Measurements from ENCODE around the gene ENOX1. TPM values are rescaled to one million over a fixed set of nuclear protein-coding genes. Genes with fewer than 3 reads are reported as not detected.

The ENOX1 gene
- total and polyA plus RNA-seq, 9 of the 15 experiments (the other 6 are each of a cell fraction or from before 2014, with no cell fraction given): not detected

DNA sequence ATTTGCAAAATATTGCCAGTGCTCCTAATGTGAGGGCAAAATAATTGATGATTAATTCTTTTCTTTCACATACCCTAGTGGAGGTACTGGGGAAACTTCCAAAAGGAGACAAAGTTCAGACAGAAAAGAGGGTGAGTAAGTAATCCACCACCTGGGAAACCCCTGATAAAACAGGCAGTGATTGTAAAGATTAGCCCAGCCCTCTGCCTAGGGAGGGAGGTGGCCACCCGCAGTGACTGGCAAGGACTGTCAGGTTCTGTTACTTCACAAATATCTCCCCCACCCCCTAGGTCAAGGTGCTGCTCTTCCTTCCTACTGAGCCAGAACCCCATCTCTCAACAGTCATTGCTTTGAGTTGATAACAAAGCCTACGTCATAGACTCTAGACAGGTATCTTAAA, 523.7 kb downstream of the ENOX1 start (continued):
- TF ChIP-seq ZNF764 (CRISPR knock-in tag; IDR thresholded peaks at IDR 0.05; ENCODE audit: low read depth) (no peak), MTF1 (CRISPR knock-in tag; IDR thresholded peaks at IDR 0.05; ENCODE audit: borderline replicate concordance) (no peak), JUND (IDR thresholded peaks at IDR 0.05; ENCODE audit: borderline replicate concordance, low read depth, low read length) (no peak), JUND (tag; IDR thresholded peaks at IDR 0.05; ENCODE audit: borderline replicate concordance, low read depth, low read length) (no peak), FOSL1 (tag; conservative IDR thresholded peaks at IDR 0.05) (no peak), ZNF436 (CRISPR knock-in tag; IDR thresholded peaks at IDR 0.05) (no peak), ZNF76 (CRISPR knock-in tag; IDR thresholded peaks at IDR 0.05; ENCODE audit: borderline replicate concordance) (no peak), PHF8 (IDR thresholded peaks at IDR 0.05; ENCODE audit: borderline replicate concordance, low read length) (no peak), EP300 (IDR thresholded peaks at IDR 0.05; ENCODE audit: low read length) (no peak)
- TF ChIP-seq, protein P1, sequence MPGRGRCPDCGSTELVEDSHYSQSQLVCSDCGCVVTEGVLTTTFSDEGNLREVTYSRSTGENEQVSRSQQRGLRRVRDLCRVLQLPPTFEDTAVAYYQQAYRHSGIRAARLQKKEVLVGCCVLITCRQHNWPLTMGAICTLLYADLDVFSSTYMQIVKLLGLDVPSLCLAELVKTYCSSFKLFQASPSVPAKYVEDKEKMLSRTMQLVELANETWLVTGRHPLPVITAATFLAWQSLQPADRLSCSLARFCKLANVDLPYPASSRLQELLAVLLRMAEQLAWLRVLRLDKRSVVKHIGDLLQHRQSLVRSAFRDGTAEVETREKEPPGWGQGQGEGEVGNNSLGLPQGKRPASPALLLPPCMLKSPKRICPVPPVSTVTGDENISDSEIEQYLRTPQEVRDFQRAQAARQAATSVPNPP (IDR thresholded peaks at IDR 0.05; ENCODE audit: borderline replicate concordance, insufficient read depth, insufficient read length): no peak

DNA sequence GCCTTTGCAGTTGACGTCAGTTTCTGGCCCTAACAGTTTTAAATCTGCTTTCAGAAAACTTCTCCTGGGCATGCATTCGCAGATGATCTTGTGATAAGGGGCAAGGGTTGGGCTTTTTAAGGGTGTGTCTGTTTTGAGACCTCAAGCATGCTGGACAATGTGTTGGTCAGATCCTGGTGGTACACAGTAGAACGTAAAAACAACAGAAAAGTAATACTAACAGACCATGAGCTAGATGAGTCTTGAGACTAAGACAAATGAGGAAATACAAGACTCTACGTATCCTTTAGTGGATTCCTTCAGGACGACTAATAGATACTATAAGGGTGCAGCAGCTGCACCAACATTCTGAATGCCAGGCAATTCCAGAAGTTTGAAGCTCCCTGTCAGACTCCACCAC, 525.8 kb downstream of the ENOX1 start:
- intact Hi-C loops (cut with micrococcal nuclease) (no loop called here), in situ Hi-C loops (cut with MboI) (no loop called here)
- 0% methylated on average over 5 of the region's 5 CpGs for WGBS (ENCODE audit: insufficient coverage, low coverage, missing lambda C conversion rate)
- no peaks in the 10 kb centered on the region for H3K79me2 ChIP-seq (ENCODE audit: control insufficient read depth, insufficient read depth, low read length)
- H3K4me3 ChIP-seq: no peak overlapping the region
- no peaks in the 10 kb centered on the region for H3K4me1 ChIP-seq (replicated peaks in 1 of 2; ENCODE audit: control insufficient read depth in 2 of 2, insufficient read depth in 2 of 2, low read length in 2 of 2)
- H3K9ac ChIP-seq (ENCODE audit: insufficient read depth in 1 of 2, low read depth in 2 of 2, low read length in 2 of 2): no peak overlapping the region
- H3K9me3 ChIP-seq (replicated peaks; ENCODE audit: control insufficient read depth, insufficient read depth, low read depth, low read length): no peaks in the 10 kb centered on the region
- no peak for ATAC-seq
- H3K36me3 ChIP-seq (ENCODE audit: control insufficient read depth, insufficient read depth, low read length): no peaks in the 10 kb centered on the region
- H3K4me2 ChIP-seq (ENCODE audit: insufficient read depth, low read length): no peak overlapping the region
- no TSS peak for BruUV-seq (replicated peaks)
- CTCF ChIA-PET (ENCODE audit: low intra/inter-chr PET ratio): no interaction called here
- no peaks in the 10 kb centered on the region for H3K9me1 ChIP-seq (ENCODE audit: control insufficient read depth, insufficient read depth, low read length)
- POLR2A ChIA-PET: no interaction called here
- no peak for DNase-seq (ENCODE audit: extremely low read depth in 1 of 4, low spot score in 3 of 4)
- no peak overlapping the region for H2AFZ ChIP-seq (ENCODE audit: low read depth, low read length)
- H4K20me1 ChIP-seq (replicated peaks; ENCODE audit: control insufficient read depth, insufficient read depth, low read length): no peaks in the 10 kb centered on the region
- no peaks in the 10 kb centered on the region for H3K27me3 ChIP-seq (ENCODE audit: control insufficient read depth in 2 of 2, insufficient read depth in 2 of 2, low read length in 2 of 2)
- no peak for FAIRE-seq
- no peak overlapping the region for H3K27ac ChIP-seq (ENCODE audit: extremely low read depth, low read depth, low read length)
- no peak for TF ChIP-seq CREM (IDR thresholded peaks at IDR 0.05; ENCODE audit: low read depth)
- no peak for TF ChIP-seq HDAC8 (tag; IDR thresholded peaks at IDR 0.05)
- no peak for TF ChIP-seq TOE1 (IDR thresholded peaks at IDR 0.05; ENCODE audit: borderline replicate concordance)
- TF ChIP-seq TOE1 (CRISPR knock-in tag; IDR thresholded peaks at IDR 0.05; ENCODE audit: borderline replicate concordance, low read depth): no peak
- TF ChIP-seq, protein P2, sequence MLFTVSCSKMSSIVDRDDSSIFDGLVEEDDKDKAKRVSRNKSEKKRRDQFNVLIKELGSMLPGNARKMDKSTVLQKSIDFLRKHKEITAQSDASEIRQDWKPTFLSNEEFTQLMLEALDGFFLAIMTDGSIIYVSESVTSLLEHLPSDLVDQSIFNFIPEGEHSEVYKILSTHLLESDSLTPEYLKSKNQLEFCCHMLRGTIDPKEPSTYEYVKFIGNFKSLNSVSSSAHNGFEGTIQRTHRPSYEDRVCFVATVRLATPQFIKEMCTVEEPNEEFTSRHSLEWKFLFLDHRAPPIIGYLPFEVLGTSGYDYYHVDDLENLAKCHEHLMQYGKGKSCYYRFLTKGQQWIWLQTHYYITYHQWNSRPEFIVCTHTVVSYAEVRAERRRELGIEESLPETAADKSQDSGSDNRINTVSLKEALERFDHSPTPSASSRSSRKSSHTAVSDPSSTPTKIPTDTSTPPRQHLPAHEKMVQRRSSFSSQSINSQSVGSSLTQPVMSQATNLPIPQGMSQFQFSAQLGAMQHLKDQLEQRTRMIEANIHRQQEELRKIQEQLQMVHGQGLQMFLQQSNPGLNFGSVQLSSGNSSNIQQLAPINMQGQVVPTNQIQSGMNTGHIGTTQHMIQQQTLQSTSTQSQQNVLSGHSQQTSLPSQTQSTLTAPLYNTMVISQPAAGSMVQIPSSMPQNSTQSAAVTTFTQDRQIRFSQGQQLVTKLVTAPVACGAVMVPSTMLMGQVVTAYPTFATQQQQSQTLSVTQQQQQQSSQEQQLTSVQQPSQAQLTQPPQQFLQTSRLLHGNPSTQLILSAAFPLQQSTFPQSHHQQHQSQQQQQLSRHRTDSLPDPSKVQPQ (CRISPR knock-in tag; IDR thresholded peaks at IDR 0.05; ENCODE audit: borderline replicate concordance): no peak
- TF ChIP-seq ZNF780A (CRISPR knock-in tag; IDR thresholded peaks at IDR 0.05): no peak
- TF ChIP-seq RAD51 (IDR thresholded peaks at IDR 0.05; ENCODE audit: borderline replicate concordance, low read depth): no peak
